ENCODE data around the gene HIVEP3.

The HIVEP3 gene

GRCh38 chr1:41535276-41535675 lies 383.4 kb downstream of the HIVEP3 start:
- Histone ChIP-seq H3K9me3 (ENCODE audit: control insufficient read depth in 1 of 2, low read length in 2 of 2) (no peaks in the 10 kb centered on the region), H3K27me3 (ENCODE audit: control insufficient read depth in 1 of 2, insufficient read depth in 2 of 2, low read length in 2 of 2) (no peaks in the 10 kb centered on the region), H3K4me3 (ENCODE audit: low read depth in 1 of 2, low read length in 2 of 2) (no peak overlapping the region), H3K4me1 (ENCODE audit: control insufficient read depth in 1 of 2, insufficient read depth in 2 of 2, low read length in 2 of 2) (peaks cover 0 to 9% of the 10 kb centered on the region in 2 donors), H3K27ac (ENCODE audit: low read depth, low read length) (no peak overlapping the region), H3K9ac (ENCODE audit: low read depth in 1 of 2, low read length in 2 of 2) (no peak overlapping the region), H3K36me3 (ENCODE audit: control insufficient read depth in 1 of 2, insufficient read depth in 2 of 2, low read length in 2 of 2) (no peaks in the 10 kb centered on the region)

DNA sequence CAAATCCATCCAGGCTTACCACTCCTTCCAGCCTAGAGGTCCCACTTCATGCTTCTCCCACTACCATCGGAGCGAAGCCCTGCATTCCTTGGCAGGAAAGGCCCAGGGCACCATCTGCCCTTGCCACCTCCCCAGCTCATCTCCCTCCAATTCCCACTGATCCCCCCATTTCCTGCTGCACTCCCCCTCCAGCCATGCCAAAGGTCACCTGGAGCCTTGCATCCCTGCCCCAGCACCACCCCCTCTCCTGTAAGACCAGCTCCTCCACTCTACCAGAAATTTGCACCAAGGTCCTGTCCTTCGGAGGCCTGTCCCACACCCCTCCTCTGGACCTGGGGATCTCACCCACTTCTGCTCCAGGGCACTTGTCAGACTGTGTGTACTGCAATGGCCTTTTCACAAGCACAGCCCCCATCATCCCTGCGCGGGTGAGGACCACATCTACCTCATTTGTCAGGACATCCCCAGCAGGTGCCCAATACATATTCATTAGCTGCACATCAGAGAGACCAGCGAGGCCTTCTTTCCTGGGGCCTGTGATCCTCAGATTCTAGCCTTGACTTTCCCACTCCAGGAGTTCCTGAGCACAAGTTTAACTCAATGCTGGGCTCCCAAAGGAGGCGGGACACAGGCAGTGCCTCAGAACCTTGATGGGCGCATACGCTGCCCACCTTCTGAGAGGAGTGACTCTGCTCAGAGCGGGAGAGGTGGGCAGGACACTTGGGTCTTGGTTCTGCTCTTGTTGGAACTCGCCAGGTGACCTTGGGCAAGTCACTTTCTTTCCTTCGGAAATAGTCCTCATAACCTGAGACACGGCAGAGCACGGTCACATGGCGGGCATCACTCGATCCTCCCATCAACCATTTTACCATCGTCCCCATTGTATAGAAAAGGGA lies 384.3 kb downstream of the HIVEP3 start:
- H3K9me3 ChIP-seq (ENCODE audit: control insufficient read depth in 1 of 2, low read length in 2 of 2): no peaks in the 10 kb centered on the region
- no peaks in the 10 kb centered on the region for H3K27me3 ChIP-seq (ENCODE audit: control insufficient read depth in 1 of 2, insufficient read depth in 2 of 2, low read length in 2 of 2)
- no peak overlapping the region for H3K9ac ChIP-seq (ENCODE audit: low read depth in 1 of 2, low read length in 2 of 2)
- no peak overlapping the region for H3K27ac ChIP-seq (ENCODE audit: low read depth, low read length)
- no peaks in the 10 kb centered on the region for H3K36me3 ChIP-seq (ENCODE audit: control insufficient read depth in 1 of 2, insufficient read depth in 2 of 2, low read length in 2 of 2)
- H3K4me1 ChIP-seq (ENCODE audit: control insufficient read depth in 1 of 2, insufficient read depth in 2 of 2, low read length in 2 of 2): peaks cover 0 to 9% of the 10 kb centered on the region in 2 donors
- no peak overlapping the region for H3K4me3 ChIP-seq (ENCODE audit: low read depth in 1 of 2, low read length in 2 of 2)

GRCh38 chr1:41533731-41534080 lies 385.0 kb downstream of the HIVEP3 start:
- Histone ChIP-seq H3K9ac (ENCODE audit: low read depth in 1 of 2, low read length in 2 of 2) (no peak overlapping the region), H3K36me3 (ENCODE audit: control insufficient read depth in 1 of 2, insufficient read depth in 2 of 2, low read length in 2 of 2) (no peaks in the 10 kb centered on the region), H3K27me3 (ENCODE audit: control insufficient read depth in 1 of 2, insufficient read depth in 2 of 2, low read length in 2 of 2) (no peaks in the 10 kb centered on the region), H3K4me1 (ENCODE audit: control insufficient read depth in 1 of 2, insufficient read depth in 2 of 2, low read length in 2 of 2) (peaks cover 0 to 9% of the 10 kb centered on the region in 2 donors), H3K4me3 (ENCODE audit: low read depth in 1 of 2, low read length in 2 of 2) (no peak overlapping the region), H3K9me3 (ENCODE audit: control insufficient read depth in 1 of 2, low read length in 2 of 2) (no peaks in the 10 kb centered on the region), H3K27ac (ENCODE audit: low read depth, low read length) (no peak overlapping the region)

DNA sequence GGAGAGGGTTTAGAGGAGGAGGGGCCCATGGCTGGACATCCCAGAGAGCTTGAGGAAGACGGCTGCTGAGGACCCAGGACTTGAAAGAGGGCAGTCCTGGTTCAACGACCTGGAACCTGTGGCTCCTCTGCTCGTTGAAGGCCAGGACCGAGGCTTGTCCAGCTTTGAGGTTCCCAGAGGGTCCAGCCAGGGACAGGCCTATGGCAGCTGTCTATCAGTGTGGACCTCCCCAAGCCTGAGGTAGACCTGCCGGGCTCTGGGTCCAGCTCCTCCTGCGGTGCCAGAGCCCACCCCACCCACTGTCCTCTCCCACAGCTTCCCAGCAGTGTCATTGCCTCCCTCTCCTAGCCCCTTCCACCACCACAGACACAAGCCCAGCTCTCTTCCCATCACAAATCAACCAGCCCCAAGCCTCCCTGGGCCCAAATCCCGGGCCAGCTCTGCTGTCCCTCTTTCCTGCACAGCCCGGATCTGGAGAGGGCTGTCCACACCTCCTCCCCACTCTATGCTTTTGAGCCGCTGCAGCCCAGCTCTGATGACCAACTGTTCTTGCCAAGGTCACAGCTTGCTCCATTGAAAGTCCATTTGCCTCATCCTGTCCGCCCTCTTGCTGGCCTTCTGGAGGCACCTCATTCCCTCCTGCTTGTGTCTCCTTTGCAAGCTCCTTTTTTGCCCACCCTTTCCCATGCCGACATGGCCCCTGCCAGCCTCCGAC lies 385.5 kb downstream of the HIVEP3 start:
- Histone ChIP-seq H3K4me3 (ENCODE audit: low read depth in 1 of 2, low read length in 2 of 2) (no peak overlapping the region), H3K27ac (ENCODE audit: low read depth, low read length) (no peak overlapping the region), H3K9me3 (ENCODE audit: control insufficient read depth in 1 of 2, low read length in 2 of 2) (no peaks in the 10 kb centered on the region), H3K9ac (ENCODE audit: low read depth in 1 of 2, low read length in 2 of 2) (no peak overlapping the region), H3K36me3 (ENCODE audit: control insufficient read depth in 1 of 2, insufficient read depth in 2 of 2, low read length in 2 of 2) (no peaks in the 10 kb centered on the region), H3K4me1 (ENCODE audit: control insufficient read depth in 1 of 2, insufficient read depth in 2 of 2, low read length in 2 of 2) (peaks cover 0 to 9% of the 10 kb centered on the region in 2 donors), H3K27me3 (ENCODE audit: control insufficient read depth in 1 of 2, insufficient read depth in 2 of 2, low read length in 2 of 2) (no peaks in the 10 kb centered on the region)

DNA sequence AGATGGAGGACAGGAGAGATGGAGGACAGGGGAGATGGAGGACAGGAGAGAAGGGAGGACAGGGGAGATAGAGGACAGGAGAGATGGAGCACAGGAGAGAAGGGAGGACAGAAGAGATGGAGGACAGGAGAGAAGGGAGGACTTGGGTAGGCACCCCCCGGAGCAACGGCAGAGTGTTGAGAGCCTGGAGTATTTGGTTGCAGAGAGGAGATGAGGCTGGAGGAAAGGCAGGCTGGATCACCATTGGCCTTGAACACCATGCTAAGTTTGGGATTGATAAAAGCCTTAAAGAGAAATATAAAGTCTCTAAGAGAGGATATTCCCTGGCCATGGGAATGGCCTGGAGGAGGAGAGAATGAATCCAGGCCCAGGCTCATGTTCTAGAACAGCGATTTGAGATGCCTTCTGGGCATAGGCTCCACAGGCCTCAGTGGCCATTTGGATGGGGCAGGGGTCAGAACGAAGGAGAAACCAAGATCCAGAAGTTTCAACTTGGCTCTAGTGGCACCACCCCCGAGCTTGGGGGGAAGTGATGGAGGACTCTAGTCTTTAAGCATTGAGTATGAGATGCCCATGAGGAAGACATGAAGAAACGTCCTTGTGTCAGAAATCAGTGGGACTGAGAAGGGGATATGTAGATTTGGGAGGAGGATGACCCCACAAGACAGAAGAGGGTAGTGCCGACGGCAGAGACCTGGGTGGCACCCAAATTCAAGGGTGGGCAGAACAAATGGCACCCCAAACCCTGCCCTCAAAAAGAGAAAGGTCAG lies 386.3 kb downstream of the HIVEP3 start:
- Histone ChIP-seq H3K4me1 (ENCODE audit: control insufficient read depth in 1 of 2, insufficient read depth in 2 of 2, low read length in 2 of 2) (peaks cover 0 to 1% of the 10 kb centered on the region in 2 donors), H3K9ac (ENCODE audit: low read depth in 1 of 2, low read length in 2 of 2) (no peak overlapping the region), H3K27me3 (ENCODE audit: control insufficient read depth in 1 of 2, insufficient read depth in 2 of 2, low read length in 2 of 2) (no peaks in the 10 kb centered on the region), H3K36me3 (ENCODE audit: control insufficient read depth in 1 of 2, insufficient read depth in 2 of 2, low read length in 2 of 2) (no peaks in the 10 kb centered on the region), H3K9me3 (ENCODE audit: control insufficient read depth in 1 of 2, low read length in 2 of 2) (no peaks in the 10 kb centered on the region), H3K27ac (ENCODE audit: low read depth, low read length) (no peak overlapping the region), H3K4me3 (ENCODE audit: low read depth in 1 of 2, low read length in 2 of 2) (no peak overlapping the region)

- Histone ChIP-seq H3K27me3 (ENCODE audit: control insufficient read depth in 1 of 2, insufficient read depth in 2 of 2, low read length in 2 of 2) (no peaks in the 10 kb centered on the region), H3K9ac (ENCODE audit: low read depth in 1 of 2, low read length in 2 of 2) (no peak overlapping the region), H3K36me3 (ENCODE audit: control insufficient read depth in 1 of 2, insufficient read depth in 2 of 2, low read length in 2 of 2) (no peaks in the 10 kb centered on the region), H3K4me1 (ENCODE audit: control insufficient read depth in 1 of 2, insufficient read depth in 2 of 2, low read length in 2 of 2) (no peaks in the 10 kb centered on the region), H3K4me3 (ENCODE audit: low read depth in 1 of 2, low read length in 2 of 2) (no peak overlapping the region), H3K9me3 (ENCODE audit: control insufficient read depth in 1 of 2, low read length in 2 of 2) (no peaks in the 10 kb centered on the region), H3K27ac (ENCODE audit: low read depth, low read length) (no peak overlapping the region)
Observed at GRCh38 chr1:41530411-41530810, 388.3 kb downstream of the HIVEP3 start.

GRCh38 chr1:41529621-41530395 lies 388.9 kb downstream of the HIVEP3 start:
- H3K9me3 ChIP-seq (ENCODE audit: control insufficient read depth in 1 of 2, low read length in 2 of 2): no peaks in the 10 kb centered on the region
- no peaks in the 10 kb centered on the region for H3K36me3 ChIP-seq (ENCODE audit: control insufficient read depth in 1 of 2, insufficient read depth in 2 of 2, low read length in 2 of 2)
- H3K4me3 ChIP-seq (ENCODE audit: low read depth in 1 of 2, low read length in 2 of 2): no peak overlapping the region
- no peaks in the 10 kb centered on the region for H3K4me1 ChIP-seq (ENCODE audit: control insufficient read depth in 1 of 2, insufficient read depth in 2 of 2, low read length in 2 of 2)
- no peaks in the 10 kb centered on the region for H3K27me3 ChIP-seq (ENCODE audit: control insufficient read depth in 1 of 2, insufficient read depth in 2 of 2, low read length in 2 of 2)
- no peak overlapping the region for H3K9ac ChIP-seq (ENCODE audit: low read depth in 1 of 2, low read length in 2 of 2)
- H3K27ac ChIP-seq (ENCODE audit: low read depth, low read length): no peak overlapping the region

DNA sequence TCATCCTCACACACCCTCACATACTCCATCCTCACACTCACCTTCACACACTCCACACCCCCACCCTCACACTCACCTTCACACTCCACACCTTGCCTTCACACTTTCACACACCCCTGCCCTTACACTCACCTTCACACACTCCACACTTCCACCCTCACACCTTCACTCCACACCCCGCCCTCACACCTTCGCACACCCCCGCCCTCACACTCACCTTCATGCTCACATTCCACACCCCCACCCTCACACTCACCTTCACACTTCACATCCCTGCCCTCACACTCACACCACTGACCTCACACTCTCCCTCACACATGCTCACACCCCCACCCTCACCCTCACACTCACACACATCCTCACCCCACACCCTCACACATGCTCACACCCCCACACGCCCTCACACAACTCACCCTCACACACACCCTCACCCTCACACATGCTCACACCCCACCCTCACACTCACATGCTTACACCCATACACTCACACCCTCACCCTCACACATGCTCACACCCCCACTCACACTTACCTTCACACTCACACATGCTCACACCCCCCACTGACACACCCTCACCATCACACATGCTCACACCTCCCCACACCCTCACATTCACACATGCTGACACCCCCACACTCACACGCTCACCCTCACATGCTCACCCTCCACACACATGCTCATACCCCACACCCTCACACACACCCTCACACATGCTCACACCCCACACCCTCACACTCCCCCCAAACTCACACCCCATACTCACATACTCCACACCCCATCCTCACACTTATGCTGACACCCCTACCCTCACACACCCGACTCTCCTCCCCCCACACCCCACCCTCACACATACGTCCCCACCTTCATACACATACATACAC lies 389.8 kb downstream of the HIVEP3 start:
- Histone ChIP-seq H3K36me3 (ENCODE audit: control insufficient read depth in 1 of 2, insufficient read depth in 2 of 2, low read length in 2 of 2) (no peaks in the 10 kb centered on the region), H3K4me1 (ENCODE audit: control insufficient read depth in 1 of 2, insufficient read depth in 2 of 2, low read length in 2 of 2) (no peaks in the 10 kb centered on the region)

DNA sequence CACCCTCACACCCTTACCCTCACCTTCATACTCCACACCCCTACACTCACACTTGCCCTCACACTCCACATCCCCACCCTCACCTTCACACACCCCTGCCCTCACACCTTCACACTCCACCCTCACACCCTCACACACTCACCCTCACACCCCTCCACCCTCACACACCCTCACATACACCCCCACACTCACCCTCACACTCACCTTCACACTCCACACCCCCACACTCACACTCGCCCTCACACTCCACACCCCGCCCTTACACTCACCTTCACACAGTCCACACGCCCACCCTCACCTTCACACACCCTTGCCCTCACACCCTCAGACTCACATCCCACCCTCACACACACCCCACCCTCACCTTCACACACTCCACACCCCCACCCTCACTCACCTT lies 390.6 kb downstream of the HIVEP3 start:
- no peaks in the 10 kb centered on the region for H3K9me3 ChIP-seq (ENCODE audit: control insufficient read depth in 1 of 2, low read length in 2 of 2)
- no peak overlapping the region for H3K27ac ChIP-seq (ENCODE audit: low read depth, low read length)
- H3K9ac ChIP-seq (ENCODE audit: low read depth in 1 of 2, low read length in 2 of 2): no peak overlapping the region
- no peaks in the 10 kb centered on the region for H3K4me1 ChIP-seq (ENCODE audit: control insufficient read depth in 1 of 2, insufficient read depth in 2 of 2, low read length in 2 of 2)
- no peaks in the 10 kb centered on the region for H3K27me3 ChIP-seq (ENCODE audit: control insufficient read depth in 1 of 2, insufficient read depth in 2 of 2, low read length in 2 of 2)
- H3K4me3 ChIP-seq (ENCODE audit: low read depth in 1 of 2, low read length in 2 of 2): no peak overlapping the region
- H3K36me3 ChIP-seq (ENCODE audit: control insufficient read depth in 1 of 2, insufficient read depth in 2 of 2, low read length in 2 of 2): no peaks in the 10 kb centered on the region

More for the DNA sequence above, 389.8 kb downstream of the HIVEP3 start:
- Histone ChIP-seq H3K9me3 (ENCODE audit: control insufficient read depth in 1 of 2, low read length in 2 of 2) (no peaks in the 10 kb centered on the region), H3K27me3 (ENCODE audit: control insufficient read depth in 1 of 2, insufficient read depth in 2 of 2, low read length in 2 of 2) (no peaks in the 10 kb centered on the region), H3K4me3 (ENCODE audit: low read depth in 1 of 2, low read length in 2 of 2) (no peak overlapping the region), H3K27ac (ENCODE audit: low read depth, low read length) (no peak overlapping the region), H3K9ac (ENCODE audit: low read depth in 1 of 2, low read length in 2 of 2) (no peak overlapping the region)

Data from duodenal mucosa (tissue), 2 donors.